Activated CD4-positive, alpha-beta T cell treated with anti-CD3 and anti-CD28 coated beads, Interleukin-2, amount 50 U/mL, for 48 hours (primary cell): ENCODE results near the gene CHST11.

Source experiments
- DNase-seq, 2 experiments: peaks; one replicate each; pipeline ENCODE4 v3.0.0-alpha.2; 2020

The CHST11 gene

GRCh38 chr12:104665296-104665695, 208.5 kb downstream of the CHST11 start:
- DNase-seq = peak in 1 of 2 experiments; percentile 28

- no peak for DNase-seq
Measured at GRCh38 chr12:104667139-104667538, 210.4 kb downstream of the CHST11 start.

GRCh38 chr12:104668274-104668718, 211.5 kb downstream of the CHST11 start:
- no peak for DNase-seq

GRCh38 chr12:104669089-104669721, 212.5 kb downstream of the CHST11 start:
- no peak for DNase-seq

- no peak for DNase-seq
Measured at GRCh38 chr12:104669851-104670337, 213.1 kb downstream of the CHST11 start.

- no peak for DNase-seq
Measured at GRCh38 chr12:104670439-104671408, 214.0 kb downstream of the CHST11 start.

- peak; percentile 85 to 90 for DNase-seq
Measured at GRCh38 chr12:104671409-104672095, 214.8 kb downstream of the CHST11 start.

- no peak for DNase-seq
Measured at GRCh38 chr12:104672096-104672445, 215.3 kb downstream of the CHST11 start.

- no peak for DNase-seq
Measured at GRCh38 chr12:104672501-104673265, 215.9 kb downstream of the CHST11 start.

GRCh38 chr12:104673294-104673693, 216.5 kb downstream of the CHST11 start:
- no peak for DNase-seq

GRCh38 chr12:104673696-104674482, 217.1 kb downstream of the CHST11 start:
- no peak for DNase-seq

GRCh38 chr12:104676636-104677035, 219.9 kb downstream of the CHST11 start:
- no peak for DNase-seq

- DNase-seq = no peak
Measured at GRCh38 chr12:104677441-104678089, 220.8 kb downstream of the CHST11 start.

- DNase-seq = peak in 1 of 2 experiments; percentile 40
Measured at GRCh38 chr12:104680070-104680469, 223.3 kb downstream of the CHST11 start.

- DNase-seq = peak in 1 of 2 experiments; percentile 29
Measured at GRCh38 chr12:104680491-104680890, 223.7 kb downstream of the CHST11 start.

- no peak for DNase-seq
Measured at GRCh38 chr12:104681012-104681690, 224.4 kb downstream of the CHST11 start.

GRCh38 chr12:104682790-104683279, 226.1 kb downstream of the CHST11 start:
- peak; percentile 72 to 79 for DNase-seq

GRCh38 chr12:104683831-104684503, 227.2 kb downstream of the CHST11 start:
- DNase-seq = no peak

GRCh38 chr12:104684884-104685283, 228.1 kb downstream of the CHST11 start:
- no peak for DNase-seq

GRCh38 chr12:104685366-104685765, 228.6 kb downstream of the CHST11 start:
- DNase-seq = no peak
